ENCODE data around the gene FBXL16.

DNA sequence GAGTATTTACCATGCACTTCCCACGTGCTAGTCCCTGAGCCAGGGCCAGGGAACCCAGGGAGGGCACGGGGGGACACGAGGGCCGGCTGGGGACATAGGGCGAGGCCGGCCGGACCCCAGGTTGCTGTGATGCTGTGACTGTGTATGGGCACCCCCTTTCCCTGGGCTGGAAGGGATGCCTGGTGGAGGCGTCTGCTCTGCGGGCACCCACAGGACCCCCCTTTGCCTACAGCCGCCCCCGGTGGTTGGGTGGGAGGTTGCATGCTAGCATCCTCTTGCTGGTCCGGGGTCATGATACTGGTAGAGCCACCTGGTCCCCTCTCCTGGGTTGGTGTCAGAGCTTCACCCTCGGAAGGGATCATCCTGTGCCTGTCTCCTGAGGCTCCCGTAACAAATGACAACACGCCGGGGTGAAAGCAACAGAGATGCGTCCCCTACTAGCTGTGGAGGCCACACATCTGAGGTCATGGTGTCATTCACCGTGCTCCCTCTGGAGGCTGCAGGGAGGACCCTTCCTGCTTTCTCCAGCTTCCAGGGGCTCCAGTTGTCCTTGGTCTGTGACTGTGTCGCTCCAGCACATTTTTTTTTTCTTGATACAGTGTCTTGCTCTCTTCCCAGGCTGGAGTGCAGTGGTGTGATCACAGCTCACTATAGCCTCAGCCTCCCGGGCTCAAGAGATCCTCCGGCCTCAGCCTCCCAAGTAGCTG lies 38.3 kb upstream of the FBXL16 start:
- TF ChIP-seq, protein P1, sequence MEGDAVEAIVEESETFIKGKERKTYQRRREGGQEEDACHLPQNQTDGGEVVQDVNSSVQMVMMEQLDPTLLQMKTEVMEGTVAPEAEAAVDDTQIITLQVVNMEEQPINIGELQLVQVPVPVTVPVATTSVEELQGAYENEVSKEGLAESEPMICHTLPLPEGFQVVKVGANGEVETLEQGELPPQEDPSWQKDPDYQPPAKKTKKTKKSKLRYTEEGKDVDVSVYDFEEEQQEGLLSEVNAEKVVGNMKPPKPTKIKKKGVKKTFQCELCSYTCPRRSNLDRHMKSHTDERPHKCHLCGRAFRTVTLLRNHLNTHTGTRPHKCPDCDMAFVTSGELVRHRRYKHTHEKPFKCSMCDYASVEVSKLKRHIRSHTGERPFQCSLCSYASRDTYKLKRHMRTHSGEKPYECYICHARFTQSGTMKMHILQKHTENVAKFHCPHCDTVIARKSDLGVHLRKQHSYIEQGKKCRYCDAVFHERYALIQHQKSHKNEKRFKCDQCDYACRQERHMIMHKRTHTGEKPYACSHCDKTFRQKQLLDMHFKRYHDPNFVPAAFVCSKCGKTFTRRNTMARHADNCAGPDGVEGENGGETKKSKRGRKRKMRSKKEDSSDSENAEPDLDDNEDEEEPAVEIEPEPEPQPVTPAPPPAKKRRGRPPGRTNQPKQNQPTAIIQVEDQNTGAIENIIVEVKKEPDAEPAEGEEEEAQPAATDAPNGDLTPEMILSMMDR (IDR thresholded peaks at IDR 0.05), result no peak
- TF ChIP-seq POLR2A (IDR thresholded peaks at IDR 0.05), result no peak

All from right lobe of liver (tissue), 4 donors.